SK-N-SH (cell line): ENCODE results near the gene SERPINB10. TPM values are rescaled to one million over a fixed set of nuclear protein-coding genes. Genes with fewer than 3 reads are reported as not detected.

Source experiments
- CTCF ChIA-PET: fragments of 300-600, 350-600 bp; formaldehyde crosslinking; extraction: SDS; loops from one replicate; lab custom pipeline; 2021; lab: Yijun Ruan, JAX
- POLR2A ChIA-PET: fragments of 350-600 bp; sonication (Branson Sonifier 250); formaldehyde crosslinking; extraction: SDS; loops from one replicate; lab custom pipeline; 2020; ENCODE audit warnings: antibody characterized with exemption, inconsistent platforms; lab: Yijun Ruan, JAX
- DNase-seq: peaks from one replicate; pipeline ENCODE4 v3.0.0; 2012
- H2AFZ ChIP-seq: fragments of 200-600 bp; sonication (generic); 2 replicates; pipeline ENCODE4 v1.8.1; 2016; ENCODE audit warnings: antibody characterized with exemption, mild to moderate bottlenecking, low read depth
- H3F3A ChIP-seq: fragments of 200-600 bp; sonication (generic); replicated peaks from 2 replicates; pipeline ENCODE3; 2016; ENCODE audit warnings: antibody characterized with exemption, mild to moderate bottlenecking; ENCODE audit not compliant: insufficient read depth
- H3K27ac ChIP-seq, 2 experiments: fragments of 200-500 bp in 1 of 2; fragments of 200-600 bp in 1 of 2; sonication (Bioruptor generic) in 1 of 2; sonication (generic), shearing (Covaris generic) in 1 of 2; 2 replicates each; pipeline versions ENCODE4 v1.5.1 to v1.6.1; 2014 to 2016; ENCODE audit warnings: low read depth in 2 of 2, inconsistent platforms in 1 of 2, low read length in 1 of 2, mild to moderate bottlenecking in 1 of 2, mixed read lengths in 1 of 2
- H3K27me3 ChIP-seq: fragments of 200-600 bp; sonication (generic), shearing (Covaris generic); 2 replicates; pipeline ENCODE4 v1.6.1; 2016; ENCODE audit warnings: mixed run types; ENCODE audit not compliant: insufficient read depth
- H3K36me3 ChIP-seq, 2 experiments: fragments of 200-500 bp in 1 of 2; fragments of 200-600 bp in 1 of 2; sonication (Bioruptor generic) in 1 of 2; sonication (generic) in 1 of 2; replicated peaks in 1 of 2; 2 replicates each; pipeline versions ENCODE3 to v1.5.1; 2014 to 2016; ENCODE audit warnings: low read length in 1 of 2, mild to moderate bottlenecking in 1 of 2; ENCODE audit not compliant: insufficient read depth in 2 of 2, control insufficient read depth in 1 of 2
- H3K4me1 ChIP-seq, 2 experiments: fragments of 200-500 bp in 1 of 2; fragments of 200-600 bp in 1 of 2; sonication (Bioruptor generic) in 1 of 2; sonication (generic), shearing (Covaris generic) in 1 of 2; 2 replicates each; pipeline versions ENCODE4 v1.5.1 to v1.6.1; 2014 to 2016; ENCODE audit warnings: low read depth in 1 of 2, low read length in 1 of 2, mixed run types in 1 of 2; ENCODE audit not compliant: insufficient read depth in 2 of 2, control insufficient read depth in 1 of 2
- H3K4me2 ChIP-seq: fragments of 200-600 bp; sonication (generic), shearing (Covaris generic); 2 replicates; pipeline ENCODE4 v1.6.1; 2017; ENCODE audit warnings: mixed run types
- H3K4me3 ChIP-seq, 2 experiments: fragments of 200-500 bp in 1 of 2; fragments of 200-600 bp in 1 of 2; sonication (Bioruptor generic) in 1 of 2; sonication (generic), shearing (Covaris generic) in 1 of 2; 2 replicates each; pipeline versions ENCODE4 v1.5.1 to v1.8.1; 2014 to 2016; ENCODE audit warnings: low read depth in 2 of 2, inconsistent platforms in 1 of 2, low read length in 1 of 2, mild to moderate bottlenecking in 1 of 2, mixed read lengths in 1 of 2, moderate library complexity in 1 of 2
- H3K79me2 ChIP-seq: fragments of 200-600 bp; sonication (generic); 2 replicates; pipeline ENCODE4 v1.8.1; 2017; ENCODE audit warnings: mild to moderate bottlenecking; ENCODE audit not compliant: insufficient read depth
- H3K9ac ChIP-seq: fragments of 200-600 bp; sonication (generic); 2 replicates; pipeline ENCODE4 v1.6.1; 2017; ENCODE audit warnings: mixed run types
- H3K9me2 ChIP-seq: fragments of 200-600 bp; sonication (generic); 2 replicates; pipeline ENCODE4 v1.6.1; 2017; ENCODE audit warnings: mixed run types
- H3K9me3 ChIP-seq: fragments of 200-600 bp; sonication (generic); 2 replicates; pipeline ENCODE4 v1.6.1; 2017; ENCODE audit warnings: mixed run types, mild to moderate bottlenecking, moderate library complexity
- H4K20me1 ChIP-seq: fragments of 200-600 bp; sonication (generic); 2 replicates; pipeline ENCODE4 v1.6.1; 2017; ENCODE audit warnings: mild to moderate bottlenecking, mixed run types; ENCODE audit not compliant: insufficient read depth
- CHD2 ChIP-seq: fragments of 150-350 bp; IDR thresholded peaks from 2 replicates; pipeline ENCODE4 v1.6.1; 2018; ENCODE audit warnings: low read length; ENCODE audit not compliant: partially characterized antibody
- FOXJ3 ChIP-seq: sonication (generic); formaldehyde crosslinking; IDR thresholded peaks from 2 replicates; pipeline ENCODE4 v1.5.1; 2020; ENCODE audit warnings: mild to moderate bottlenecking, missing genetic modification reagents
- FOXM1 ChIP-seq: IDR thresholded peaks from 2 replicates; pipeline ENCODE4 v1.4.0; 2012; ENCODE audit warnings: low read depth, mild to moderate bottlenecking
- IRF3 ChIP-seq: fragments of 150-350 bp; IDR thresholded peaks from 2 replicates; pipeline ENCODE4 v1.6.1; 2016; ENCODE audit warnings: mild to moderate bottlenecking, low read depth, low read length
- MEF2A ChIP-seq: IDR thresholded peaks from 2 replicates; pipeline ENCODE4 v1.4.0; 2012; ENCODE audit warnings: low read depth, borderline replicate concordance
- MXI1 ChIP-seq: IDR thresholded peaks from 2 replicates; pipeline ENCODE4 v1.6.1; 2012; ENCODE audit warnings: mild to moderate bottlenecking, low read depth, low read length, improper control_type of control experiment
- NFIC ChIP-seq: IDR thresholded peaks from 2 replicates; pipeline ENCODE4 v1.4.0; 2012; ENCODE audit warnings: borderline replicate concordance
- NRF1 ChIP-seq: IDR thresholded peaks from 2 replicates; pipeline ENCODE4 v1.6.1; 2012; ENCODE audit warnings: low read depth, mild to moderate bottlenecking, low read length
- POLR2AphosphoS5 ChIP-seq: IDR thresholded peaks from 2 replicates; pipeline ENCODE4 v1.6.1; 2012; ENCODE audit warnings: low read depth, low read length
- REST ChIP-seq: IDR thresholded peaks from 2 replicates; pipeline ENCODE4 v1.6.1; 2012; ENCODE audit warnings: mild to moderate bottlenecking, low read depth, low read length, moderate library complexity
- RXRA ChIP-seq: IDR thresholded peaks from 2 replicates; pipeline ENCODE4 v1.4.0; 2012; ENCODE audit warnings: low read depth, mild to moderate bottlenecking, borderline replicate concordance
- SIN3A ChIP-seq: IDR thresholded peaks from 2 replicates; pipeline ENCODE4 v1.6.1; 2012; ENCODE audit warnings: low read depth, mild to moderate bottlenecking, low read length, moderate library complexity, borderline replicate concordance
- TCF12 ChIP-seq: IDR thresholded peaks from 2 replicates; pipeline ENCODE4 v1.4.0; 2012
- USF1 ChIP-seq: IDR thresholded peaks from 2 replicates; pipeline ENCODE4 v1.4.0; 2012; ENCODE audit warnings: low read depth, borderline replicate concordance
- YY1 ChIP-seq: IDR thresholded peaks from 2 replicates; pipeline ENCODE4 v1.4.0; 2012; ENCODE audit warnings: low read depth, mild to moderate bottlenecking
- ZBTB33 ChIP-seq: IDR thresholded peaks from 2 replicates; pipeline ENCODE4 v1.4.0; 2012; ENCODE audit warnings: low read depth, borderline replicate concordance
- WGBS: methylation state at CpG from one replicate; pipeline ENCODE4 v1.1.6; 2017; ENCODE audit warnings: low lambda C conversion rate; 5-methylcytosine and 5-hydroxymethylcytosine counted together
- polyA plus RNA-seq, 3 experiments: library from polyadenylated mRNA; depleted of rRNA; stranded (reverse); fragments of >200 nt; gene quantifications; 2 replicates each; pipeline ENCODE4 v1.2.3, GENCODE V29; 2012

SERPINB10 gene
- polyA plus RNA-seq, 1 of the 3 experiments (the other 2 are of a cell fraction) = 0.10 TPM

- POLR2A ChIA-PET = no interaction called here
- no peak for DNase-seq
- TF ChIP-seq MEF2A (no peak), POLR2AphosphoS5 (no peak), CHD2 (no peak), FOXJ3 (CRISPR knock-in tag) (no peak), NRF1 (no peak), MXI1 (no peak), YY1 (no peak), NFIC (no peak), REST (no peak), SIN3A (no peak), FOXM1 (no peak), RXRA (no peak), TCF12 (no peak), IRF3 (no peak), USF1 (no peak), ZBTB33 (no peak)
- Histone ChIP-seq H3K9me2 (no peaks in the 10 kb centered on the region), H3K4me1 (no peaks in the 10 kb centered on the region), H3K36me3 (no peaks in the 10 kb centered on the region), H4K20me1 (no peaks in the 10 kb centered on the region), H2AFZ (no peak overlapping the region), H3K9ac (no peak overlapping the region), H3K9me3 (no peaks in the 10 kb centered on the region), H3K4me2 (no peak overlapping the region), H3K27me3 (peaks cover 12% of the 10 kb centered on the region; the same call in 1 of the 2 replicates), H3K4me3 (no peak overlapping the region), H3K79me2 (no peaks in the 10 kb centered on the region), H3F3A (peaks cover 3% of the 10 kb centered on the region), H3K27ac (no peak overlapping the region)
- WGBS = 22% methylated on average over 5 of the region's 5 CpGs
- CTCF ChIA-PET = interaction anchor here (1.2 to 3.5 kb wide), 2 partner anchors 24 to 33 kb away, joined by 8 to 17 read pairs; no protein-coding TSS in a partner anchor
Observed at GRCh38 chr18:63961435-63961980, 53.8 kb downstream of the SERPINB10 start.
